Measurements from ENCODE around the gene PTPRN2.

Gene PTPRN2

GRCh38 chr7:158369290-158369689, 218.3 kb downstream of the PTPRN2 start:
- no peak overlapping the region for H3K4me3 ChIP-seq (ENCODE audit: low read depth, low read length)
- TF ChIP-seq CTCF (IDR thresholded peaks at IDR 0.05; ENCODE audit: low read depth, low read length): no peak

GRCh38 chr7:158368449-158368848, 219.2 kb downstream of the PTPRN2 start:
- TF ChIP-seq CTCF (IDR thresholded peaks at IDR 0.05; ENCODE audit: low read depth, low read length): no peak
- H3K4me3 ChIP-seq (ENCODE audit: low read depth, low read length): no peak overlapping the region

GRCh38 chr7:158367634-158367982, 220.0 kb downstream of the PTPRN2 start:
- H3K4me3 ChIP-seq (ENCODE audit: low read depth, low read length): no peak overlapping the region
- no peak for TF ChIP-seq CTCF (IDR thresholded peaks at IDR 0.05; ENCODE audit: low read depth, low read length)

GRCh38 chr7:158366916-158367633, 220.5 kb downstream of the PTPRN2 start:
- TF ChIP-seq CTCF (IDR thresholded peaks at IDR 0.05; ENCODE audit: low read depth, low read length): no peak
- no peak overlapping the region for H3K4me3 ChIP-seq (ENCODE audit: low read depth, low read length)

- TF ChIP-seq CTCF (IDR thresholded peaks at IDR 0.05; ENCODE audit: low read depth, low read length): no peak
- H3K4me3 ChIP-seq (ENCODE audit: low read depth, low read length): no peak overlapping the region
Measured at GRCh38 chr7:158366346-158366745, 221.3 kb downstream of the PTPRN2 start.

GRCh38 chr7:158365267-158365666, 222.4 kb downstream of the PTPRN2 start:
- no peak for TF ChIP-seq CTCF (IDR thresholded peaks at IDR 0.05; ENCODE audit: low read depth, low read length)
- H3K4me3 ChIP-seq (ENCODE audit: low read depth, low read length): no peak overlapping the region

GRCh38 chr7:158364451-158364850, 223.2 kb downstream of the PTPRN2 start:
- no peak overlapping the region for H3K4me3 ChIP-seq (ENCODE audit: low read depth, low read length)
- TF ChIP-seq CTCF (IDR thresholded peaks at IDR 0.05; ENCODE audit: low read depth, low read length): no peak

Measured in WI38 (cell line).